Smooth muscle cell (in vitro differentiated cells): ENCODE data around the gene YY1AP1. TPM values are rescaled to one million over a fixed set of nuclear protein-coding genes. Genes with fewer than 3 reads are reported as not detected.

Experiments used
- DNase-seq: peaks from one replicate; lab custom pipeline; 2025; ENCODE audit not compliant: unreplicated experiment; lab: John Stamatoyannopoulos, UW
- H2AFZ ChIP-seq: fragments of 200-600 bp; sonication (generic); 2 replicates; pipeline ENCODE4 v1.6.0; 2016; ENCODE audit warnings: antibody characterized with exemption, low read depth, mild to moderate bottlenecking
- H3F3A ChIP-seq: fragments of 200-600 bp; sonication (generic); 2 replicates; pipeline ENCODE4 v1.6.0; 2017; ENCODE audit warnings: antibody characterized with exemption, low read depth
- H3K27ac ChIP-seq: fragments of 200-600 bp; sonication (generic); 2 replicates; pipeline ENCODE4 v1.5.1; 2016; ENCODE audit warnings: low read depth, mild to moderate bottlenecking
- H3K27me3 ChIP-seq: fragments of 200-600 bp; sonication (generic); 2 replicates; pipeline ENCODE4 v1.6.1; 2016; ENCODE audit warnings: low read depth, mild to moderate bottlenecking
- H3K36me3 ChIP-seq: fragments of 200-600 bp; sonication (generic); 2 replicates; pipeline ENCODE4 v1.5.1; 2016; ENCODE audit warnings: low read depth
- H3K4me1 ChIP-seq: fragments of 200-600 bp; sonication (generic); 2 replicates; pipeline ENCODE4 v1.5.1; 2016; ENCODE audit warnings: low read depth
- H3K4me2 ChIP-seq: fragments of 200-600 bp; sonication (generic); 2 replicates; pipeline ENCODE4 v1.6.0; 2016; ENCODE audit warnings: mild to moderate bottlenecking
- H3K4me3 ChIP-seq: fragments of 200-600 bp; sonication (generic); 2 replicates; pipeline ENCODE4 v1.5.1; 2016; ENCODE audit warnings: mild to moderate bottlenecking
- H3K79me2 ChIP-seq: fragments of 200-600 bp; sonication (generic); 2 replicates; pipeline ENCODE4 v1.6.0; 2016; ENCODE audit warnings: low read depth, mild to moderate bottlenecking
- H3K9ac ChIP-seq: fragments of 200-600 bp; sonication (generic); 2 replicates; pipeline ENCODE4 v1.6.0; 2016; ENCODE audit warnings: low read depth
- H3K9me3 ChIP-seq: fragments of 200-600 bp; sonication (generic); replicated peaks from 2 replicates; pipeline ENCODE4 v1.5.1; 2016; ENCODE audit warnings: low read depth
- H4K20me1 ChIP-seq: fragments of 200-600 bp; sonication (generic); 2 replicates; pipeline ENCODE4 v1.6.0; 2016; ENCODE audit warnings: low read depth
- CTCF ChIP-seq: fragments of 200-600 bp; sonication (generic); IDR thresholded peaks from 2 replicates; pipeline ENCODE4 v1.5.1; 2017; ENCODE audit warnings: borderline replicate concordance, mild to moderate bottlenecking, antibody characterized with exemption; ENCODE audit not compliant: insufficient read depth, poor library complexity, severe bottlenecking
- WGBS: methylation state at CpG from one replicate; pipeline ENCODE4 v1.1.7; 2016; ENCODE audit warnings: low lambda C conversion rate; 5-methylcytosine and 5-hydroxymethylcytosine counted together
- polyA plus RNA-seq: library from polyadenylated mRNA; unstranded; fragments of >200 nt; fragmentation: Nextera tagmentation; extraction: Ambion mirVana; gene quantifications from 2 replicates; pipeline ENCODE4 v1.2.1, GENCODE V29; 2016
- total RNA-seq: library from RNA; depleted of rRNA; stranded (reverse); fragments of >200 nt; gene quantifications from 2 replicates; pipeline ENCODE4 v1.2.3, GENCODE V29; 2014

Gene YY1AP1
- total and polyA plus RNA-seq, 2 experiments from 2014 or later: 27.8 to 33.9 TPM

- no peak for DNase-seq
- no peak for TF ChIP-seq CTCF
Observed at GRCh38 chr1:155657463-155657862, 31.1 kb downstream of the YY1AP1 start.

GRCh38 chr1:155652951-155653350, 35.6 kb downstream of the YY1AP1 start:
- Histone ChIP-seq H3K9ac (no peak overlapping the region), H4K20me1 (no peaks in the 10 kb centered on the region), H3K27me3 (no peaks in the 10 kb centered on the region), H3K4me1 (peaks cover 4% of the 10 kb centered on the region), H2AFZ (no peak overlapping the region), H3K36me3 (no peaks in the 10 kb centered on the region), H3K4me3 (no peak overlapping the region), H3K9me3 (no peaks in the 10 kb centered on the region), H3K4me2 (no peak overlapping the region), H3K79me2 (no peaks in the 10 kb centered on the region), H3F3A (no peaks in the 10 kb centered on the region), H3K27ac (peak overlapping the region; percentile 85)
- TF ChIP-seq CTCF: no peak
- WGBS: 79% methylated on average over 3 of the region's 3 CpGs
- no peak for DNase-seq

More at GRCh38 chr1:155657463-155657862, 31.1 kb downstream of the YY1AP1 start:
- H4K20me1 ChIP-seq: no peaks in the 10 kb centered on the region
- no peak overlapping the region for H2AFZ ChIP-seq
- 97% methylated on average over 2 of the region's 2 CpGs for WGBS
- H3K4me3 ChIP-seq: no peak overlapping the region
- no peak overlapping the region for H3K9ac ChIP-seq
- no peaks in the 10 kb centered on the region for H3F3A ChIP-seq
- peaks cover under 1% of the 10 kb centered on the region for H3K36me3 ChIP-seq
- no peaks in the 10 kb centered on the region for H3K4me1 ChIP-seq
- H3K9me3 ChIP-seq: no peaks in the 10 kb centered on the region
- no peak overlapping the region for H3K4me2 ChIP-seq
- H3K27ac ChIP-seq: no peak overlapping the region
- no peaks in the 10 kb centered on the region for H3K79me2 ChIP-seq
- H3K27me3 ChIP-seq: no peaks in the 10 kb centered on the region

GRCh38 chr1:155651861-155652661, 36.5 kb downstream of the YY1AP1 start:
- H3K9ac ChIP-seq: peak overlapping the region; percentile 51

More at GRCh38 chr1:155651861-155652661, 36.5 kb downstream of the YY1AP1 start:
- H3K27ac ChIP-seq: peak overlapping the region; percentile 85
- no peak for TF ChIP-seq CTCF
- H3F3A ChIP-seq: no peaks in the 10 kb centered on the region
- 83% methylated on average over 3 of the region's 3 CpGs for WGBS
- H3K9me3 ChIP-seq: no peaks in the 10 kb centered on the region
- H4K20me1 ChIP-seq: no peaks in the 10 kb centered on the region
- no peak overlapping the region for H3K4me3 ChIP-seq
- no peak overlapping the region for H2AFZ ChIP-seq
- H3K36me3 ChIP-seq: no peaks in the 10 kb centered on the region
- peaks cover 4% of the 10 kb centered on the region for H3K4me1 ChIP-seq
- no peak for DNase-seq
- no peaks in the 10 kb centered on the region for H3K79me2 ChIP-seq
- H3K27me3 ChIP-seq: no peaks in the 10 kb centered on the region
- peak overlapping the region; percentile 16 for H3K4me2 ChIP-seq
